Naive thymus-derived CD8-positive, alpha-beta T cell (primary cell): ENCODE results near the gene KBTBD2. TPM values are rescaled to one million over a fixed set of nuclear protein-coding genes. Genes with fewer than 3 reads are reported as not detected.
"Not testable (repeated sequence)": the region's sequence is repeated elsewhere in the genome, so short reads cannot be mapped to it uniquely, and the experiment has no call there.

Source experiments
- ATAC-seq, 2 donors: fragments of 150-1000 bp; cut with Tn5 transposase in 1 of 2; sonication (Bioruptor Pico), chemical (Tn5 transposase) in 1 of 2; 1 replicate in 1 of 2; 2 replicates in 1 of 2; pipeline ENCODE4 v1.10.0; 2021; ENCODE audit warnings: mild to moderate bottlenecking in 2 of 2, moderate library complexity in 2 of 2
- POLR2A ChIA-PET: fragments of 350-600 bp; sonication (Branson Sonifier 250); formaldehyde crosslinking; loops from one replicate; lab custom pipeline; 2021; ENCODE audit warnings: antibody characterized with exemption; lab: Charles Lee
- DNase-seq, 10 donors: peaks; one replicate each; pipeline versions ENCODE4 v3.0.0 to v3.0.0-alpha.2; 2020 to 2022
- H3K27ac Mint-ChIP-seq, 10 donors: one replicate each; pipeline ENCODE4 v1.8.0; 2020 to 2022; ENCODE audit warnings: mild to moderate bottlenecking in 10 of 10, mixed read lengths in 10 of 10, moderate library complexity in 4 of 10, inconsistent platforms in 1 of 10
- H3K27me3 Mint-ChIP-seq, 5 donors: one replicate each; pipeline ENCODE4 v1.8.0; 2021 to 2022; ENCODE audit warnings: mixed read lengths in 5 of 5
- H3K36me3 Mint-ChIP-seq, 3 donors: one replicate each; pipeline ENCODE4 v1.8.0; 2020 to 2022; ENCODE audit warnings: mixed read lengths in 3 of 3, mild to moderate bottlenecking in 2 of 3, inconsistent platforms in 1 of 3
- H3K4me1 Mint-ChIP-seq, 4 donors: one replicate each; pipeline ENCODE4 v1.8.0; 2021 to 2022; ENCODE audit warnings: mixed read lengths in 4 of 4
- H3K4me3 Mint-ChIP-seq, 10 donors: one replicate each; pipeline ENCODE4 v1.8.0; 2020 to 2022; ENCODE audit warnings: mild to moderate bottlenecking in 10 of 10, mixed read lengths in 10 of 10, moderate library complexity in 6 of 10, inconsistent platforms in 1 of 10
- H3K9me3 Mint-ChIP-seq, 9 donors: one replicate each; pipeline ENCODE4 v1.8.0; 2020 to 2022; ENCODE audit warnings: mixed read lengths in 9 of 9, mild to moderate bottlenecking in 3 of 9, inconsistent platforms in 1 of 9, moderate library complexity in 1 of 9
- polyA plus RNA-seq, 3 donors: library from polyadenylated mRNA; unstranded; fragments of 300-500 nt; fragmentation: Illumina TruSeq; gene quantifications; one replicate each; pipeline ENCODE4 v1.2.3, GENCODE V29; 2021
- total RNA-seq, 8 experiments: library from RNA in 2 of 8; stranded (reverse) in 2 of 8; gene quantifications; one replicate each; pipeline ENCODE4 v1.2.3 and lab custom pipeline; 2021 to 2026

Gene KBTBD2
- total and polyA plus RNA-seq, 5 experiments from 2014 or later, result 15.7 to 64.6 (median 24.7) TPM

DNA sequence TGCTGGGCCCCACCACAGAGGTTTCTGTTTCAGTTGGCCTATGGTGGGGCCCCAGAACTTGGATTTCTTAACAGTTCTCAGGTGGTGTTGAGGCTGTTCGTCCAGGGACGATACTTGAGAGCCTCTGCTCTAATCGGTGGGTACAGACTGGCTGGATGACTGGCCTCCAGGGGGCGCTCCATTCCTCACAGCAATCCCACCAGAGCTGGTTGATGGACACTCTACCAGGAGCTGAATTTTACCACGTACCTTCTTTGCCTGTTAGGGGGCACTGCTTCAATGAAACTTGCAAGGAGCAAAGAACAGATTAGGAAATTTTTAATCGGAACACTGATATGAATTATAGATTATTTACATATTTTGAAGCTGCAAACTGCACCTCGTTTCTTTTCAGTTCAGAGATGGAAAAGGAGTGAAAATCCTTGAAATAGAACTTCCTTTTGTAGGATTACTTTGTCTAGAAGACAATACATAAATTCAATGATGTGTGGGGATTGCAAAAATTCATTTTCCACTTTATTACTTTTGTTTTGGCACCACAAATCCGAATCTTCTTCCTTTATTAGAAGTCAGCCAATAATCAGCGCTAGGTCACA is 44.8 kb downstream of the KBTBD2 start:
- DNase-seq (peak; percentile 81 to 93 (median 90)), ATAC-seq (peak; percentile 100)
- Mint-ChIP-seq H3K4me3 (peak overlapping the region in 6 of 10 donors; percentile 3 to 38 (median 29)), H3K9me3 (no peaks in the 10 kb centered on the region), H3K27me3 (peaks cover 20 to 43% (median 28%) of the 10 kb centered on the region in 5 donors), H3K36me3 (no peaks in the 10 kb centered on the region), H3K27ac (peak overlapping the region in 3 of 10 donors; percentile 52 to 62 (median 56)), H3K4me1 (peaks cover 4 to 9% (median 7%) of the 10 kb centered on the region in 4 donors)
- POLR2A ChIA-PET, result interaction anchor here (1.1 to 2.0 kb wide), 4 partner anchors 45 to 99 kb away, joined by 3 to 22 read pairs (median 5); partner anchors contain the start of gene KBTBD2

- not testable (repeated sequence) for ATAC-seq, H3K4me3 Mint-ChIP-seq, H3K4me1 Mint-ChIP-seq, DNase-seq, H3K36me3 Mint-ChIP-seq, H3K9me3 Mint-ChIP-seq
- POLR2A ChIA-PET, result interaction anchor here (1.0 kb wide), 1 partner anchor 99 kb away, joined by 3 read pairs; no protein-coding TSS in a partner anchor
- H3K27me3 Mint-ChIP-seq, result peaks cover 10 to 27% (median 21%) of the 10 kb centered on the region in 5 donors
- H3K27ac Mint-ChIP-seq, result peak overlapping the region in 1 of 10 donors; percentile 52
These were observed 46.8 kb downstream of the KBTBD2 start for GRCh38 chr7:32844748-32845147.

- H3K27me3 Mint-ChIP-seq, result peaks cover 4 to 20% (median 14%) of the 10 kb centered on the region in 5 donors
- H3K27ac Mint-ChIP-seq, POLR2A ChIA-PET, H3K4me1 Mint-ChIP-seq, H3K9me3 Mint-ChIP-seq, ATAC-seq, H3K36me3 Mint-ChIP-seq, H3K4me3 Mint-ChIP-seq, DNase-seq: not testable (repeated sequence)
These were observed 47.8 kb downstream of the KBTBD2 start for GRCh38 chr7:32843763-32844162.

DNA sequence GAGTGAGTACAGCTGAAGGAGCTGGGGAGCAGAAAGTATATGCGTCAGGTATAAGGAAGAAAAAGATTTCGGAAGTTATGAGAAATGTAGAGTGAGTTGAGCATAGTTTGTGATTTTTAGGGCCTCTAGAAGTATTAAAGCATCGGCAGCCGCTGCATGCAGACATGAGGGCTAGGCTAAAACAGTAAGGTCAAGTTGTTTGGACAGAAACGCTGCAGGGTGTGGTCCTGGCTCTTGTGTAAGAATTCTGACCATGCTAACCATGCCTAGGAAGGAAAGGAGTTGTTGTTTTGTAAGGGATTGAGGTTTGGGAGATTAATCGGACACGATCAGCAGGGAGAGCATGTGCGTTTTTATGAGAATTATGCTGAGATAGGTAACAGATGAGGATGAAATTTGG is 51.7 kb downstream of the KBTBD2 start:
- H3K9me3 Mint-ChIP-seq, H3K4me1 Mint-ChIP-seq, DNase-seq, H3K36me3 Mint-ChIP-seq, POLR2A ChIA-PET, H3K4me3 Mint-ChIP-seq, ATAC-seq, H3K27ac Mint-ChIP-seq: not testable (repeated sequence)
- H3K27me3 Mint-ChIP-seq, result peaks cover 0 to 17% (median 0%) of the 10 kb centered on the region in 5 donors

DNA sequence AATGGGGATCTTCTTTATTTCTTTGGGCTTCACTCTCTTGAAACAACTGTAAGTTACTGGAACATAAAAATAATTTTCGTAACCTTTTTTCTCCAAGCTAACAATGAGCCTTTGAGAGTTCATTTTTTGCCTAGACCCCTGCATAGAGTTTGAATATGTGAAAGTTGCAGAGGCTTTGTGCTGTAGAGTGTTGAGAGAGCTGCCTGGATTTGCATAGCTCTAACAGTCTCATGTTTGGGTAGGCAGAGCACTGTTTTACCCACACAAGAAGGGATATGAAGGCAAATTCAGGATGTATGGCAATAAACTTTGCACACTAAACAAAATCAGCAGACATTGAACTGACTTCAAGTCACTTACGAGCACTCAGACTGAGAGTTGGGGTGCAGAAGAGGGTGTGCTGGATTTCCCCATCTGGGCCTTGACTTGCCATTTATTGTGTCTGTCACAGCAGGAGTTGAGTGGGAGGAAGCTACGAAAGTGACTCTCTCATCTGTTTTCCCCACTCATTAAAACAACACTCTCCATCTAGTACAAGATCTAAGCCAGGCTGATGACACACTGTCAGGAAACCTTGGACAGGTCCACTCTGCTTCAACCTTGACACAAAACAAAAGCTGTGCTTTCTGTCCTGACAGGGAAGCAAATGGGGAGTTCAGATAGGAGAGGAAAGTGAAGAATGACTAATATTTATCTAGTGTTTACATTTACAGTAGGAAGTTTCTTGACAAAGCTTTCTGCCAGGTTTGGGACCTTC is 62.4 kb downstream of the KBTBD2 start:
- peaks cover 6 to 17% (median 15%) of the 10 kb centered on the region in 5 donors for H3K27me3 Mint-ChIP-seq
- H3K36me3 Mint-ChIP-seq, H3K4me1 Mint-ChIP-seq, ATAC-seq, H3K9me3 Mint-ChIP-seq, H3K27ac Mint-ChIP-seq, DNase-seq, H3K4me3 Mint-ChIP-seq, POLR2A ChIA-PET: not testable (repeated sequence)

Other genes with a start within 250 kb of the KBTBD2 start
- gene FKBP9, start 65.7 kb upstream of the KBTBD2 start, total RNA-seq, result not detected
- gene FKBP9, start 65.7 kb upstream of the KBTBD2 start, polyA plus RNA-seq, result under 1 TPM in 1 of 3 donors, not detected in 2; 0.06 TPM
- gene NT5C3A, start 171.0 kb upstream of the KBTBD2 start, total RNA-seq, result 10 to 100 TPM; 52.2 to 53.6 TPM
- gene NT5C3A, start 171.0 kb upstream of the KBTBD2 start, polyA plus RNA-seq, result 10 to 100 TPM; 44.6 to 53.9 (median 48.3) TPM
- 10 to 100 TPM; 20.2 to 21.7 TPM for gene RP9, start 217.6 kb upstream of the KBTBD2 start, total RNA-seq
- 10 to 100 TPM; 15.3 to 23.9 (median 20.3) TPM for gene RP9, start 217.6 kb upstream of the KBTBD2 start, polyA plus RNA-seq
- 10 to 100 TPM; 22.0 to 31.8 TPM for gene BBS9, start 237.8 kb upstream of the KBTBD2 start, total RNA-seq
- 10 to 100 TPM; 11.2 to 12.7 (median 11.6) TPM for gene BBS9, start 237.8 kb upstream of the KBTBD2 start, polyA plus RNA-seq